ENCODE data around the gene DNAJC5G.

DNA sequence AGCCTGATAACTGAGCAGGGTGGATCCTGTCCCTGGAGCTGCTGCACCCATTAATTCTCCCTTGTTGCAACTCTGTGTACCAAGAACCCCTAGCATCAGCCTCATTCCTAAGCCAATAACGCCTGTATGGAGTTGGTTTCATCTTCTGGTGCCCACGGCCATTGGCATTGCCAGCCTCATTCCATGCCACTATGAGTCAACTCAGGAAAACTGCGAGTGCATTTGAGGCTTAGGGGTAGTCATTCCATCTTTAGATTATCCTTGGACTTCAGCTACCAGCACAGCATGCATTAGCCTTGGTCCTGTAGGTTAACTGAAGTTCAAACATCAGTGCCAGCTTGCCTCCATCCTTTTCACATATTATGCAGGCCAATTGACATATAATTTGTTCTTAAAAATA is 5.6 kb downstream of the DNAJC5G start:
- TF ChIP-seq CTCF (IDR thresholded peaks at IDR 0.05) (no peak), POLR2A (IDR thresholded peaks at IDR 0.05) (no peak)

Data from heart left ventricle (tissue), 13 donors.